Measurements from ENCODE around the gene WEE1. TPM values are rescaled to one million over a fixed set of nuclear protein-coding genes. Genes with fewer than 3 reads are reported as not detected.
"Not testable (repeated sequence)": the region's sequence is repeated elsewhere in the genome, so short reads cannot be mapped to it uniquely, and the experiment has no call there.

The WEE1 gene
- total RNA-seq, 1 donor from 2014 or later, result 105 TPM

DNA sequence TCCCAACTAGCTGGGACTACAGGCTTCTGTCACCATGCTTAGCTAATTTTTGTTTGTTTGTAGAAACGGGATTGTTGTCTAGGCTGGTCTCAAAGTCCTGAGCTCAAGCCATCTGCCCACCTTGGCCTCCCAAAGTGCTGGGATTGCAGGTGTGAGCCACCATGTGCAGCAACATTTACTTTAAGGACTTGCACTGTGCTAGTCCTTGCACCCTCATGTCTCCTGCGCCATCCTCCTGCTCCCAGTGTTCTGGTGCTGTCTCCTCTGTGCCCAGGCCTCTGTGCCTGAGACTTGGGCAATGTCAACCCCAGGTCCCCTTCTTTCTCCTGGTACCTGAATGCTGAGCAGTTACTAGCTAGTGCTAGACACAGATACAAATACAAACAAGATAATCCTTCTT lies 26.7 kb downstream of the WEE1 start:
- H3K4me3 ChIP-seq (ENCODE audit: low read depth, low read length), result no peak overlapping the region
- no peak for DNase-seq (ENCODE audit: low read depth)
- TF ChIP-seq, protein P1, sequence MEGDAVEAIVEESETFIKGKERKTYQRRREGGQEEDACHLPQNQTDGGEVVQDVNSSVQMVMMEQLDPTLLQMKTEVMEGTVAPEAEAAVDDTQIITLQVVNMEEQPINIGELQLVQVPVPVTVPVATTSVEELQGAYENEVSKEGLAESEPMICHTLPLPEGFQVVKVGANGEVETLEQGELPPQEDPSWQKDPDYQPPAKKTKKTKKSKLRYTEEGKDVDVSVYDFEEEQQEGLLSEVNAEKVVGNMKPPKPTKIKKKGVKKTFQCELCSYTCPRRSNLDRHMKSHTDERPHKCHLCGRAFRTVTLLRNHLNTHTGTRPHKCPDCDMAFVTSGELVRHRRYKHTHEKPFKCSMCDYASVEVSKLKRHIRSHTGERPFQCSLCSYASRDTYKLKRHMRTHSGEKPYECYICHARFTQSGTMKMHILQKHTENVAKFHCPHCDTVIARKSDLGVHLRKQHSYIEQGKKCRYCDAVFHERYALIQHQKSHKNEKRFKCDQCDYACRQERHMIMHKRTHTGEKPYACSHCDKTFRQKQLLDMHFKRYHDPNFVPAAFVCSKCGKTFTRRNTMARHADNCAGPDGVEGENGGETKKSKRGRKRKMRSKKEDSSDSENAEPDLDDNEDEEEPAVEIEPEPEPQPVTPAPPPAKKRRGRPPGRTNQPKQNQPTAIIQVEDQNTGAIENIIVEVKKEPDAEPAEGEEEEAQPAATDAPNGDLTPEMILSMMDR (conservative IDR thresholded peaks at IDR 0.05; ENCODE audit: low read depth, low read length), result no peak

DNA sequence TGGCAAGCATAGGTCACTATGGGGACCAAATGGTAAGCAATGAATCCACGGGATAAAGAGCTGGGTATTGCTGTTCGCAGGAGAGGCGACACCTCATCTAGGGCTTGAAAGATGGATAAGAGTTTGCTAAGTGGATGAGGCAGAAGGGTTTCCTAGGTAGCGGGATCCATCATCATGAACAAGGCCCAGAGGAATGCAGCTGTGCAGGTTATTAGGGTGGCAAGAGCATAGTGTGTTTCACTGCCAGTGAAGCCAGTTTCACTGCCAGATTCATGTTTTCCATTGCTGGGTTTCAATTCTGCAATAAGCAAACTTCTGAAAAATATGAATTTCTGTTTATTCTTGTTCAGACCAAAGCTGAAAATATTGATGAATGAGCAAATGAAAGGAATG lies 27.2 kb downstream of the WEE1 start:
- no peak for DNase-seq (ENCODE audit: low read depth)
- H3K4me3 ChIP-seq (ENCODE audit: low read depth, low read length), result no peak overlapping the region
- TF ChIP-seq, protein P1 (conservative IDR thresholded peaks at IDR 0.05; ENCODE audit: low read depth, low read length), result no peak

DNA sequence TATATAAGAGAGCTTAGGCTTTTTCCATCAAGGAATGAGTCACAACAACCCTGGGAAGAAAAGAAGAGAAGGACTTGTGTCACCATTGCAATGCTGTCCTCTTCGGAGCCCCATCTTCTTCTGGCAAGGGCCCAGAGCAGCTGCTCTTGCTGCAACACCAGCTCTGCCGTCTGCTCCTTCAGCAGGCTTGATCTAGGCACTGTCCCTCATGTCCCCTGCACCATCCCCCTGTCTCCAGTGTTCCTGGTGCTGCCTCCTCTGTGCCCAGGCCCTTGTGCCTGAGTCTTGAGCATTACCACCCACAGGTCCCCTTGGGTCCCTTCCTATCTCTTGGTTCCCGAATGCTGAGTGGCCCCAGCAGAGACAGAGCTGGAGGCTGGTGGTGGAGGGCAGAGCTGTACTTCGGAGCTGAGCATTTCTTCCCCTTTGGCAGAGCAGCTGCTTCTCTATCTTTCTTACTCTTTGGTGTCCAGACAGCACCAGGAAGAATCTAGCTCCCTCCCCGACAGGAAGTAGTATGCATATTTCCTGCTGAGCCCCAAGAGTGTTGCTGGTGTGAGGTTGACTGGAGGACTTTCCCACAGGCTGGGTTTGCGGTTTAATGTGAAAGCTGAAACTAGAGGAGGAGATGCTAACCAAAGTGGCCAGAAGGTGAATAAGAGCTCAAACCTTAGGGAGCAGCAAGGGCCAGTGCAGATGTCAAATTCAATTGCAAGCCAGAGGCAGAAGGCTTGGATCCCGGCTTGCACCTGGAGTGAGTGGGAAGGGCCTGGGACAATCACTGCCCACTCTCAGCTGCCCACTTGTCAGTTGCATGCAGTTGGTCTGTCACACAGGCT lies 27.8 kb downstream of the WEE1 start:
- TF ChIP-seq, protein P1 (conservative IDR thresholded peaks at IDR 0.05; ENCODE audit: low read depth, low read length), result no peak
- DNase-seq (ENCODE audit: low read depth), result no peak
- H3K4me3 ChIP-seq (ENCODE audit: low read depth, low read length), result no peak overlapping the region

DNA sequence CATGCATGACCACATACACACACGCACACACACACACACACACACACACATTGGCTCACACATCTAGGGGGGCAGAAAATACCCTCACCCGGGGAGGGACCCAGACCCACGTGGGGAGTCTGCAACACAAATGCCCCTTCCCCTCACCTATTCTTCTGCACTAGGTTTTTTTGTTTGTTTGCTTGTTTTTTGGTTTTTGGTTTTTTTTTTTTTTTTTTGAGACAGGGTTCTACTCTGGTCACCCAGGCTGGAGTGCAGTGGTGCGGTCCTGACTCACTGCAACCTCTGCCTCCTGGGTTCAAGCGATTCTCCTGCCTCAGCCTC lies 28.4 kb downstream of the WEE1 start:
- no peak for DNase-seq (ENCODE audit: low read depth)
- no peak overlapping the region for H3K4me3 ChIP-seq (ENCODE audit: low read depth, low read length)
- TF ChIP-seq, protein P1 (conservative IDR thresholded peaks at IDR 0.05; ENCODE audit: low read depth, low read length), result no peak

DNA sequence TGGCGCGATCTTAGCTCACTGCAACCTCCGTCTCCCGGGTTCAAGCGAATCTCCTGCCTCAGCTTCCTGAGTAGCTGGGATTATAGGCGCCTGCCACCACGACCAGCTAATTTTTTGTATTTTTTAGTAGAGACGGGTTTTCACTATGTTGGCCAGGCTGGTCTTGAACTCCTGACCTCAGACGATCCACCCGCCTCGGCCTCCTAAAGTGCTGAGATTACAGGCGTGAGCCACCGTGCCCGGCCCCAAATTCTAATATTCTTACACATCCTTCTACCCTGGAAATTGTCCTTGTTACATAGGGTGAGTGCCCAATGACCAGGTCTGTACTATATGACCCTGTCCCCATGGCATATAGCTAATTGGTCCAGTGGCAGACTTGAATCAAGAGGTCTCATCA lies 29.7 kb downstream of the WEE1 start:
- not testable (repeated sequence) for H3K4me3 ChIP-seq (ENCODE audit: low read depth, low read length); DNase-seq (ENCODE audit: low read depth)

DNA sequence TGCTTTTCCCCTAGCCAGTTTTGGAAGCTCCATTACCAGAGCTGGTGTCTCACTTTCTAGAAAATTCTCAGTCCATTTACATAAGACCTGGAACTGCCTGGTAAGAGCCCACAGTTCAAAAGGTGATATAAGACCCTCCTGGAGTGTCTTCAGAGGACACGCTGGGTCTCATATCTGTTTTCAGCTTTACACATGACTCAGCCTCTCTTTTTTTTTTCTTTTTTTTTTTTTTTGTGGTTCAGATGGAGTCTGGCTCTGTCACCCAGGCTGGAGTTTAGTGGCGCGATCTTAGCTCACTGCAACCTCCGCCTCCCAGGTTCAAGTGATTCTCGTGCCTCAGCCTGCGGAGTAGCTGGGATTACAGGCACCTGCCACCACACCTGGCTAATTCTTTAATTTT lies 30.7 kb downstream of the WEE1 start:
- H3K4me3 ChIP-seq (ENCODE audit: low read depth, low read length), result no peak overlapping the region
- DNase-seq (ENCODE audit: low read depth), result no peak
- TF ChIP-seq, protein P1 (conservative IDR thresholded peaks at IDR 0.05; ENCODE audit: low read depth, low read length), result no peak

DNA sequence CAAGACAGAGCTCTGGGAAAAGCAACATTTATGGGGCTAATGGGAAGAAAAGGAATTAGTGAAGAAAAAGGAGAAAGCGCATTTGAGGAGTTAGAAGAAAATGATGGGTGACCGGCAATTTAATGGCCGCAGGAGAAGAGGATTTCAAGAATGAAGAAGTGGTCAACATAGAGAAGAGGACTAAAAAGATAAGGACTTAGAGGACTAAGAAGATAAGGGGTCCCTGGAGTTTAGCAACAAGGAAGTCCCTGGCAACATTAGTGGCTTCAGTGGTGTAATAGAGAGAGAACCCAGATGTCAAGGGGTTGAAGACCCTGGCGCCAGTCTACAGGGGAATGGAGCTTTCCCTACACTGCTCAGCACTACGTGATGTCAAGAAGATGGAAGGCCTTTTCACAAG lies 32.3 kb downstream of the WEE1 start:
- TF ChIP-seq, protein P1 (conservative IDR thresholded peaks at IDR 0.05; ENCODE audit: low read depth, low read length), result no peak
- no peak overlapping the region for H3K4me3 ChIP-seq (ENCODE audit: low read depth, low read length)
- no peak for DNase-seq (ENCODE audit: low read depth)
